SH-SY5Y (cell line): ENCODE results near the gene NPAS2.

Experiments
- GATA2 ChIP-seq: IDR thresholded peaks from 2 replicates; pipeline ENCODE4 v1.6.1; 2011; ENCODE audit warnings: mild to moderate bottlenecking, low read depth, low read length
- GATA3 ChIP-seq: IDR thresholded peaks from 2 replicates; pipeline ENCODE4 v1.6.1; 2011; ENCODE audit warnings: low read depth, mild to moderate bottlenecking, low read length, moderate library complexity

Gene NPAS2

GRCh38 chr2:100823665-100824438 is 3.9 kb downstream of the NPAS2 start:
- TF ChIP-seq GATA2 (no peak), GATA3 (no peak)

GRCh38 chr2:100824842-100825241 is 4.9 kb downstream of the NPAS2 start:
- TF ChIP-seq GATA3 = no peak
- no peak for TF ChIP-seq GATA2

- TF ChIP-seq GATA2 (no peak), GATA3 (no peak)
These were observed 6.6 kb downstream of the NPAS2 start for GRCh38 chr2:100826494-100826893.

- TF ChIP-seq GATA2 (no peak), GATA3 (no peak)
These were observed 11.3 kb downstream of the NPAS2 start for GRCh38 chr2:100831158-100831750.

GRCh38 chr2:100831831-100832230 is 11.9 kb downstream of the NPAS2 start:
- TF ChIP-seq GATA2 (no peak), GATA3 (no peak)

GRCh38 chr2:100832885-100833284 is 12.9 kb downstream of the NPAS2 start:
- TF ChIP-seq GATA3 (no peak), GATA2 (no peak)

- TF ChIP-seq GATA3 = no peak
- TF ChIP-seq GATA2 = no peak
These were observed 13.4 kb downstream of the NPAS2 start for GRCh38 chr2:100833331-100833730.

GRCh38 chr2:100834221-100834620 is 14.3 kb downstream of the NPAS2 start:
- TF ChIP-seq GATA2 (no peak), GATA3 (no peak)

DNA sequence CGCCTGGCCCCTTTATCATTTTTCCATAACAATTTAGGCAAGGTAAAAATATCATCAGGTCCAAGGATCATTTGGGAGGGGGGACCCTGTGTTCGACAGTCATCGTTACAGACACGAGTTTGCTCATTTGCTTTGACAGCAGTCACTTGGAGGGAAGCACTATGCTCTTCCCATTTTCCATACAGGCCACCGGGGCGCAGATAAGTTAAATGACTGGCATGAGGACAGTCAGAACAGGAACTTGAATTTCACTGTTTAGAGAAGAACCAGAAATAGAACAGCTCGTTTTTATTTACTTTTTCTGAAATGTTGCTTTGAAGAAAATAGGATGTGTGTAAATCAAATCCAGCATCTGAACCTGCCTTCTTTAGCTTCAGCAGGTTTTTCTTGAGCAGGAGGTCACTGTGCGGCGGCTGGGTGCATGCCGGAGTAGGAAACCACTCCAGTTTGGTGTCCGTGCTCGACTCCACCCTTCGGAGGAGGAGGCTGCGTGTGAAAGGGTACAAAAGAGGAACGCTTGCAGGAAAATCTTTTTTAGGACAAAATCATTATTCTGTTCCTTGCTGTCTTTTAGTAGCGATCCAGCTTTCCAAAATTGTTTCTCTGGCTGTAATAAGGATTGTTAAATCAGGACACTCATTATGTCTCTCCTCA is 15.2 kb downstream of the NPAS2 start:
- TF ChIP-seq GATA2 (no peak), GATA3 (no peak)

DNA sequence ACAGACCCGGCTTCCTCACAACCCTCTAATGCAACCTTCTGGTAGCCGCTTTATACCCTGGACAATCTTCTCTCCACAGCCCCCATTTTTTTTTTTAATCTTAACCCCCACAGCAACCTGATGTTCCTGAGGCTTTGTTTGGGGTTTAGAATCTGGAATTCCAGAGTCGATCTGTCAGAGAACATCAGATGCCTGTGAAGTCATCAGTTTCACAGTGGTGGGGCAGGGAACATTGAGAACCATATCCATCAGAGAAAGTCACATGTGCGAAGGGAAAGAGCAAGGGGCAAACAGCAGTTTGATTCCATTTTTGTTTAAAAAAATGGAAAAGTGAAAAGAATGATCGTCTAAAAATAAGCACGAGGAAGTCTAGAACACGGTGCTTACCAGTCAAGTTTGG is 20.6 kb downstream of the NPAS2 start:
- TF ChIP-seq GATA2 = no peak
- TF ChIP-seq GATA3 = no peak

GRCh38 chr2:100842241-100842922 is 22.4 kb downstream of the NPAS2 start:
- TF ChIP-seq GATA3 = no peak
- no peak for TF ChIP-seq GATA2

GRCh38 chr2:100844514-100844913 is 24.6 kb downstream of the NPAS2 start:
- TF ChIP-seq GATA2 (no peak), GATA3 (no peak)

GRCh38 chr2:100845141-100845991 is 25.4 kb downstream of the NPAS2 start:
- TF ChIP-seq GATA2 (no peak), GATA3 (no peak)
